ENCODE results near the gene MSI2.

The MSI2 gene

GRCh38 chr17:57417956-57418355, 161.6 kb downstream of the MSI2 start:
- ATAC-seq (no peak), DNase-seq (no peak)
- H3K4me3 Mint-ChIP-seq: no peak overlapping the region
- H3K27me3 Mint-ChIP-seq: no peaks in the 10 kb centered on the region
- peaks cover 45% of the 10 kb centered on the region for H3K4me1 Mint-ChIP-seq
- H3K9me3 Mint-ChIP-seq: peaks cover 0 to 6% of the 10 kb centered on the region in 2 donors
- no peak overlapping the region for H3K27ac Mint-ChIP-seq

- ATAC-seq (peak; percentile 60), DNase-seq (no peak)
- no peak overlapping the region for H3K27ac Mint-ChIP-seq
- H3K27me3 Mint-ChIP-seq: no peaks in the 10 kb centered on the region
- H3K4me1 Mint-ChIP-seq: peaks cover 50% of the 10 kb centered on the region
- H3K9me3 Mint-ChIP-seq: peaks cover 0 to 6% of the 10 kb centered on the region in 2 donors
- no peak overlapping the region for H3K4me3 Mint-ChIP-seq
These were observed 162.3 kb downstream of the MSI2 start for GRCh38 chr17:57418463-57419246.

DNA sequence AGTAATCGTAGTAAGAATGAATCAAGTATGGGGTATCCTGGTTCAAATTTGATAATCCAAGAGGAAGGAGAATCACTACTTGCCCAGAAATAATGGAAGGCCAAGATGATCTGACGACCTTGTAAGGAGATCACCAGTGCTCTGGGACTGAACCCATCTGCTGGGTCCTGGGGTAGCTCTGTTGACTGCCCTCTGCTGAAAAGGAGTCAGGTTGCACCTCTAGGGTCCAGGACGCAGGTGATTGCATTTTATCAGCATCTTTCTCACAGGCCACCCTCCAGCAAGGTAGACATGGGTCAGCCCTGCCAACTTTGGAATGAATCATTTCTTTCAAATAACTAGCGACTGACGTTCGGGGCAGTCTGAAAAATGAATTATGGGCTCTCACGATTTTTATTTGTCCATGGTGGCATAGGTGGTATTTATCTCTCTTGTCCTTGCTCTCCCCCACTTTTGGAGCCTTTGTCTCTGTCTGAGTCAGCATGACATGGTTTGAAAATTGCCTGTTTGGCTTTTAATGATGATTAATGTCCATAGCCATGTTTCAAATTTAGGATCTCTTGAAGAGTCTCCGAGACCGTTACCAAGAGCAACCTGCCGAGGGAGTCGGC, 163.7 kb downstream of the MSI2 start:
- Mint-ChIP-seq H3K9me3 (peaks cover 0 to 6% of the 10 kb centered on the region in 2 donors), H3K27ac (no peak overlapping the region), H3K4me3 (no peak overlapping the region), H3K4me1 (peaks cover 58% of the 10 kb centered on the region), H3K27me3 (no peaks in the 10 kb centered on the region)
- ATAC-seq: no peak
- no peak for DNase-seq

GRCh38 chr17:57420734-57421717, 164.7 kb downstream of the MSI2 start:
- peaks cover 60% of the 10 kb centered on the region for H3K4me1 Mint-ChIP-seq
- H3K4me3 Mint-ChIP-seq: no peak overlapping the region
- ATAC-seq: no peak
- no peak for DNase-seq
- H3K27me3 Mint-ChIP-seq: no peaks in the 10 kb centered on the region
- H3K27ac Mint-ChIP-seq: no peak overlapping the region
- H3K9me3 Mint-ChIP-seq: peaks cover 0 to 6% of the 10 kb centered on the region in 2 donors

DNA sequence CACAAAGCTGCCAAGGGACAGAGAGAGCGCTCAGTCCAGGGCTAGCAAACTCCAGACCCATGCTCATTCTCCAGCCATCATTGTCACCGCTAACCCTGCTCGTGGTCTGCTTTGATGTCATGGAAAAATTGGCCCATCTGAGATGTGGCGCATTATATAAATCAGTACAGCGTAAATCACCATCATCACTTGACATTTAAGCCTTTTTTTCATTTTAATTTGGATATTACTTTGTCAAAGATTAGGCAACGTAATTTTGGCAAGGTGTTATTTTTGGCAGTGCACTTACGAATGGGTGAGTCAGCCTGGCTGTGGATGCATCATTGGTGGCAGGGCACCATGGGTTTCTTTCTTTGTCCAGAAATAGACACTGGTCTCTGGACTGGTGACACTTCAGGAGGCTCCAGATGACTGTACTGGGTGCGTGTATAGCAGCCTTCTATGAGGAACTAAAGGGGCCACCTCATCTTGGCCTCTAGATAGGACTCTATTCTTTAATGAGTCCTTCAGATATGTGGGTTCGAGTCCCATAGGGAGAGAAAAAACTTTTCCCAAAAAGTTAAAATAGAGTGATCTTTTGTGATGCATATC, 166.3 kb downstream of the MSI2 start:
- no peaks in the 10 kb centered on the region for H3K9me3 Mint-ChIP-seq
- no peak overlapping the region for H3K4me3 Mint-ChIP-seq
- ATAC-seq (peak; percentile 88), DNase-seq (no peak)
- no peaks in the 10 kb centered on the region for H3K27me3 Mint-ChIP-seq
- H3K4me1 Mint-ChIP-seq: peaks cover 64% of the 10 kb centered on the region
- H3K27ac Mint-ChIP-seq: no peak overlapping the region

DNA sequence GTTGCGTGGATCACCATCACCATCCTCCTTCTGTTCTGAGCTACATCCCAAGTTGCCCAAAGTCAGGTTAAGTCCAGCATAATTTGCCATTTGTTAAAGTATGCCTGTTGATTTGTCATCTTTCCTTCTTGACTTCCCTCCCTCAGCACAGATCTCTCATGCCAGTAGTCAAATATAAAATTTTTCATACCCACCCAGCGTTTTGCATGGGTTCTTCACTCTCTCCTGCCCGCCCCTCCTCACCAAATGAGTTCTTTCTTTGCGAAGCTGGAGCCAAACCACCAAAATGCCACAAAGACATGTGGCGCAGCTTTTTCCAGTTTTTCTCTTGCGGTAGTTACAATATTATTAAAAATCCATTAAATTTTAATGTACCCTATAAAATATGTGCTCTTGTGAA, 167.2 kb downstream of the MSI2 start:
- Mint-ChIP-seq H3K27ac (no peak overlapping the region), H3K4me1 (peaks cover 59% of the 10 kb centered on the region), H3K4me3 (no peak overlapping the region), H3K27me3 (no peaks in the 10 kb centered on the region), H3K9me3 (no peaks in the 10 kb centered on the region)
- no peak for ATAC-seq
- no peak for DNase-seq

DNA sequence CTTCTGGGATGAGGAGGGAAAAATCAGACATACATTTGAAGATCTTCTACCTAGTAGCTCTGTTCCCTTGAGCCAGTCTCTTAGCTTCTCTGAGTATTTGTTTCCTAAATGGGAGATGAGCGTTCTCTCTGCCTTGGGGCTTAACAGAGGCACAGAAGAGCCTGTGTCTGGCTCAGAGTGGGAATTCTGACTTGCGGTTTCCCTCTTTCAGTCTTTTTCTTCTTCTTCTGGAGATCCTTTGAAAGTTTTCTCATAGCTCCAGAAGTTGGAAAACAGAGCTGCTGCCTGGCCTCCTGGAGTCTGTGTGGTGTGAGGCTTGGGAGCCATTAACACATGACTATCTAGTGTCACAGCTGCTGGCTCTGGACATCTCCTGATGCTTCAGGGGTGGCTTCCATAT, 167.9 kb downstream of the MSI2 start:
- Mint-ChIP-seq H3K27ac (peak overlapping the region in 1 of 2 donors; percentile 48), H3K27me3 (no peaks in the 10 kb centered on the region), H3K4me1 (peaks cover 64% of the 10 kb centered on the region), H3K9me3 (no peaks in the 10 kb centered on the region), H3K4me3 (no peak overlapping the region)
- DNase-seq (no peak), ATAC-seq (no peak)

GRCh38 chr17:57424777-57425188, 168.5 kb downstream of the MSI2 start:
- no peaks in the 10 kb centered on the region for H3K27me3 Mint-ChIP-seq
- H3K27ac Mint-ChIP-seq: peak overlapping the region in 1 of 2 donors; percentile 48
- no peaks in the 10 kb centered on the region for H3K9me3 Mint-ChIP-seq
- DNase-seq: no peak
- peaks cover 64% of the 10 kb centered on the region for H3K4me1 Mint-ChIP-seq
- H3K4me3 Mint-ChIP-seq: no peak overlapping the region
- ATAC-seq: no peak

DNA sequence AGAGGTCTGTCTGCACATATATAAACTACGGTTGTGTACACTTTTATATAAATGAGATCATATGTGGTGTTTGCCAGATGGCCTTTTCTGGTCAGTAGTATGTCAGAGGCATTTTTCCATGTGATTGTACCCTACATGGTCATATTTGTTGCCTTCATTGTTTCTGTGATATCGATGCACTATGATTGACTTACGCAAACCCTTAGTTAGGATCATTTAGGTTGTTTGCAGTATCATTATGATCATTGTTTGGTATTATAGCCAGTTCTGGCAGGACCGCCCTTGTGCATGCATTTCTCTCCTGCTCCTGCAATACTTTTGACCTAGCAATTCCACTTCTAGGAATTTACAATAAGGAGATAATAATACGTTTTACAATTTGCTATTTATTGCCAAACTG, 169.1 kb downstream of the MSI2 start:
- no peak for DNase-seq
- no peaks in the 10 kb centered on the region for H3K27me3 Mint-ChIP-seq
- H3K4me3 Mint-ChIP-seq: peak overlapping the region in 1 of 2 donors; percentile 38
- H3K4me1 Mint-ChIP-seq: peaks cover 67% of the 10 kb centered on the region
- H3K9me3 Mint-ChIP-seq: no peaks in the 10 kb centered on the region
- H3K27ac Mint-ChIP-seq: peak overlapping the region in 1 of 2 donors; percentile 8
- no peak for ATAC-seq

- H3K9me3 Mint-ChIP-seq: no peaks in the 10 kb centered on the region
- DNase-seq (no peak), ATAC-seq (peak; percentile 42)
- peaks cover 72% of the 10 kb centered on the region for H3K4me1 Mint-ChIP-seq
- no peaks in the 10 kb centered on the region for H3K27me3 Mint-ChIP-seq
- peak overlapping the region; percentile 8 to 83 for H3K27ac Mint-ChIP-seq
- H3K4me3 Mint-ChIP-seq: peak overlapping the region; percentile 29 to 38
These were observed 169.9 kb downstream of the MSI2 start for GRCh38 chr17:57425903-57426880.

DNA sequence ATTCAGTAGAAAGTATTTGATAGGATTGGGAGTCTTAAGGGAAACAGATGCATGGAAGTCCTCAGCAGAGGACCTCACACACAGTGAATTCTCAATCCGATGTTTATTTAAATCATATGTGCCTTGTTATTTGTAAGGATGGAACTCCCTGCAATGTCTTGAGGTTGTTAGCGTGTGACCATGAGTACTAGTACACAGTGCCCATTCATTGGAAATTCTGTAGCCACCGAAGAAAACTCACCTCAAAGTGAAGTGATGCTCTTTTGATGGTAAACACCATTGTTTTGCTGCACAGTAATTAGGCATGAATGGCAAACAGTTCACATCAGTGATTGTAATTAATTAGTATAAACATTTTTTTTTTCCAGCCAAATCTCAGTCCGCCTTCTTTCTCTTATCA, 173.6 kb downstream of the MSI2 start:
- Mint-ChIP-seq H3K27ac (no peak overlapping the region), H3K4me1 (peaks cover 61% of the 10 kb centered on the region), H3K9me3 (no peaks in the 10 kb centered on the region), H3K4me3 (no peak overlapping the region), H3K27me3 (no peaks in the 10 kb centered on the region)
- ATAC-seq (no peak), DNase-seq (no peak)

DNA sequence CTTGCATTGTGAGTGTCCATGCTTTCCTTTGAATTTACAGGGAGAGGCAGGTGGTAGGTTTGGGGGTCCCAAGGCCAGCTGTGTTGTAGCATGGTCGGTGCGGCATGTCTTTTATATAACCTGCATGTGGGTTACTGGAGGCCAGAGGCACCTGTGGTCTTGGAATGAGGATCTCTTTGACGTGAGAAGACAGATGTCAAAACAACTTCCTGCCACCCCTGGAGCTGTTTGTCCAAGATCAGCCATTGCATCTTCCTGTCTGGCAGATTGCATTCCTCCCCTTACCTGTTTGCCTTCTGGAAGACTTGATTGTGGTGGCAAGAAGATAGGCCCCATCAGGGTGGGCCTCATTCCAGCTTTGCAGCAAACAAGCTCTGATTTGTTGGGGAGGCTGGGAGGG, 175.1 kb downstream of the MSI2 start:
- Mint-ChIP-seq H3K9me3 (no peaks in the 10 kb centered on the region), H3K4me3 (no peak overlapping the region), H3K27me3 (no peaks in the 10 kb centered on the region), H3K4me1 (peaks cover 56% of the 10 kb centered on the region), H3K27ac (no peak overlapping the region)
- DNase-seq: no peak
- no peak for ATAC-seq

- no peaks in the 10 kb centered on the region for H3K9me3 Mint-ChIP-seq
- no peak overlapping the region for H3K4me3 Mint-ChIP-seq
- no peak for DNase-seq
- peaks cover 60% of the 10 kb centered on the region for H3K4me1 Mint-ChIP-seq
- no peaks in the 10 kb centered on the region for H3K27me3 Mint-ChIP-seq
- no peak for ATAC-seq
- H3K27ac Mint-ChIP-seq: peak overlapping the region; percentile 29 to 45
These were observed 176.4 kb downstream of the MSI2 start for GRCh38 chr17:57432507-57433277.

DNA sequence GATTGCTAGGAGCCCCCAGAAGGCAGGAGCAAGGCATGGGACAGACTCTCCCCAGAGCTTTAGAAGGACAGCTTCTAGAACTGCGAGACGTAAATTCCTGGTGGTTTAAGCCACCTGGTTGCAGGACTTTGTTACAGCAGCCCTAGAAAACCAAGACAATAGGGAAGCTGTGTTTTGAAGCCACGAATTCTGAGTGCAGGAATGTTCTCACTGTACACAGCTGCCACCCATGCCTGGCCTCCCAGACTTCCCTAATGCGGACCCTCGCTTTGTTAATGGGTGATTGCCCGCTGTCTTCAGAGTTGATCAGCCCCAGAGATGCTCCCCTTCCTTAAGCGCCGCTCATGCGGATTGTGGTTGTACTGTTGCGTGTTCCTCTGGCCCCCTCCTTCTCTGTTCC, 177.1 kb downstream of the MSI2 start:
- DNase-seq: no peak

More for the DNA sequence above, 177.1 kb downstream of the MSI2 start:
- Mint-ChIP-seq H3K27me3 (no peaks in the 10 kb centered on the region), H3K9me3 (no peaks in the 10 kb centered on the region), H3K4me3 (no peak overlapping the region), H3K27ac (no peak overlapping the region), H3K4me1 (peaks cover 67% of the 10 kb centered on the region)
- no peak for ATAC-seq
